Activated T-helper 1 cell treated with anti-CD3 and anti-CD28 coated beads, Interleukin-12 subunit alpha, Interleukin-12 subunit beta, Interleukin-2, Interleukin-4 antibody, amounts not matched to agents 30 ng/mL and 10 ng/mL and 1 ng/mL, durations not matched to agents 14 hours and 24 hours and 36 hours (primary cell): ENCODE measurements around the gene SCAANT1. TPM values are rescaled to one million over a fixed set of nuclear protein-coding genes. Genes with fewer than 3 reads are reported as not detected.
A peak's percentile ranks its signal among the peaks of the same experiment; 100 is the strongest.

Experiments used
- DNase-seq: peaks from one replicate; pipeline ENCODE4 v3.0.0; 2021; ENCODE audit warnings: low spot score
- H3K27ac Mint-ChIP-seq: one replicate; pipeline ENCODE4 v1.8.0; 2021; ENCODE audit warnings: mild to moderate bottlenecking, mixed read lengths
- H3K27me3 Mint-ChIP-seq: one replicate; pipeline ENCODE4 v1.8.0; 2022; ENCODE audit warnings: mild to moderate bottlenecking, moderate library complexity, mixed read lengths; ENCODE audit not compliant: insufficient read depth
- H3K36me3 Mint-ChIP-seq: one replicate; pipeline ENCODE4 v1.8.0; 2021; ENCODE audit warnings: low read depth, mixed read lengths
- H3K4me1 Mint-ChIP-seq: one replicate; pipeline ENCODE4 v1.8.0; 2021; ENCODE audit warnings: low read depth, mixed read lengths
- H3K4me3 Mint-ChIP-seq: one replicate; pipeline ENCODE4 v1.8.0; 2021; ENCODE audit warnings: mild to moderate bottlenecking, moderate library complexity, mixed read lengths
- H3K9me3 Mint-ChIP-seq: one replicate; pipeline ENCODE4 v1.8.0; 2021; ENCODE audit warnings: mixed read lengths
- intact Hi-C: fragments of 100-400 bp; cut with micrococcal nuclease; formaldehyde crosslinking; loops from one replicate; pipeline ENCODE4 v1.15.1; 2024
- total RNA-seq: library from RNA; stranded (reverse); gene quantifications from 2 replicates; pipeline ENCODE4 v1.2.3, GENCODE V29; 2022

Gene SCAANT1
- total RNA-seq, 1 donor from 2014 or later, result not detected

- intact Hi-C loops, result no loop called here
- Mint-ChIP-seq H3K4me3 (no peak overlapping the region), H3K27ac (no peak overlapping the region), H3K4me1 (peaks cover 40% of the 10 kb centered on the region), H3K9me3 (no peaks in the 10 kb centered on the region), H3K36me3 (peaks cover 38% of the 10 kb centered on the region), H3K27me3 (no peaks in the 10 kb centered on the region)
- DNase-seq, result no peak
Measured at GRCh38 chr3:63927422-63928280, 15.5 kb upstream of the SCAANT1 start.

- Mint-ChIP-seq H3K27me3 (no peaks in the 10 kb centered on the region), H3K4me1 (peaks cover 32% of the 10 kb centered on the region), H3K4me3 (no peak overlapping the region), H3K27ac (no peak overlapping the region), H3K36me3 (peaks cover 42% of the 10 kb centered on the region), H3K9me3 (no peaks in the 10 kb centered on the region)
- no peak for DNase-seq
- intact Hi-C loops, result no loop called here
Measured at GRCh38 chr3:63926309-63926708, 14.1 kb upstream of the SCAANT1 start.

GRCh38 chr3:63922491-63923199 lies 10.5 kb upstream of the SCAANT1 start:
- Mint-ChIP-seq H3K9me3 (no peaks in the 10 kb centered on the region), H3K36me3 (peaks cover 46% of the 10 kb centered on the region), H3K27ac (peak overlapping the region; percentile 6), H3K4me3 (no peak overlapping the region), H3K4me1 (peaks cover 53% of the 10 kb centered on the region), H3K27me3 (no peaks in the 10 kb centered on the region)
- no peak for DNase-seq
- intact Hi-C loops, result no loop called here

DNA sequence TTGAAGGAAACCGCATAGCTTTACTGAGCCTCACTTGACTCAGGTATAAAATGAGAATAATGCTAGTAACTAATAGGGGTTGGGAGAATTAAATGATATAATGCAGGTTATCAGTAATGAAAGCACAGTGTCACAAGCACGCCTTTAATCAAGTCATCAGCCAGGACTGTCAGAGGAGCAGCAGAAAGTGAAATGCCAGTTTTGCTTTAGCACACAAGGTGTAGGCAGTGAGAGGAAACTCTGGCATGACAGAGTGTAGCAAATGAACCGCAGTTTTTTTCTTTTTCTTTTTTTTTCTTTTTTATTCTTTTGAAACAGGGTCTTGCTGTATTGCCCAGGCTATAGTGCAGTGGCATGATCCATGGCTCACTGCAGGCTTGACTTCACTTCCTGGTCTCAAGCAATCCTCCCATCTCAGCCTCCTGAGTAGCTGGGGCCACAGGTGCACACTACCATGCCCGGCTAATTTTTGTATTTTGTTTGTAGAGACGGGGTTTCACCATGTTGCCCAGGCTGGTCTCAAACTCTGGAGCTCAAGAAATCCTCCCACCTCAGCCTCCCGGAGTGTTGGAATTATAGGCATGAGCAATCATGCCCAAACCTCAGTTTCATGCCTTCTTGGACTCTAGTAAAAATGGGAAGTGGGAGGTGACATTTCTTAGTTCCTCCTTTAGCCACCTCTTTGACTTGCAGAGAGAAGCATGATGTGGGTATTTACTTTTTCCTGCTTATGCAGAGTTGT lies 9.7 kb upstream of the SCAANT1 start:
- intact Hi-C loops, result no loop called here
- H3K27ac Mint-ChIP-seq, result no peak overlapping the region
- no peak overlapping the region for H3K4me3 Mint-ChIP-seq
- peaks cover 57% of the 10 kb centered on the region for H3K4me1 Mint-ChIP-seq
- H3K36me3 Mint-ChIP-seq, result peaks cover 47% of the 10 kb centered on the region
- DNase-seq, result no peak
- H3K27me3 Mint-ChIP-seq, result no peaks in the 10 kb centered on the region
- H3K9me3 Mint-ChIP-seq, result no peaks in the 10 kb centered on the region

GRCh38 chr3:63920001-63920400 lies 7.8 kb upstream of the SCAANT1 start:
- peaks cover 39% of the 10 kb centered on the region for H3K36me3 Mint-ChIP-seq
- H3K27me3 Mint-ChIP-seq, result no peaks in the 10 kb centered on the region
- no peak overlapping the region for H3K27ac Mint-ChIP-seq
- H3K4me1 Mint-ChIP-seq, result peaks cover 51% of the 10 kb centered on the region
- intact Hi-C loops, result no loop called here
- H3K9me3 Mint-ChIP-seq, result no peaks in the 10 kb centered on the region
- H3K4me3 Mint-ChIP-seq, result no peak overlapping the region
- no peak for DNase-seq

DNA sequence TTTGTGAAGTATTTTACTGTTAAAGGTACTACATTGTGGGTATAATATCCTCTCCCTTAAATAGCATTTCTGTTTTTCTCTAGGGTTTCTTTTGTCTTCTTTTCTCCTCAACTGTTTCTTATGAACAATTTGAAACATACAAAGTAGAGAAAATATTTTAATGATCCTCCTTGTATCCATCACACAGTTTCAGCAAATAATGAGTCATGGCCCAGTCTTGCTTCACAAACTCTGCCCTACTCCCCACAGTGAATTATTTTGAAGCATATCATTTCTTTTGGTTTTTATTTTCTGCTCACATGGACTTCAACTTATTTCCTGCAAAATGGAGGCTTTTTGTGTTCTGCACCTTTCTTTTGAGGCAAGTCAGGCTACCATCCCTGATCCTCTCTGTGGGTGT lies 6.1 kb upstream of the SCAANT1 start:
- Mint-ChIP-seq H3K27me3 (no peaks in the 10 kb centered on the region), H3K4me3 (no peak overlapping the region), H3K4me1 (peaks cover 55% of the 10 kb centered on the region), H3K9me3 (no peaks in the 10 kb centered on the region), H3K36me3 (peaks cover 36% of the 10 kb centered on the region), H3K27ac (no peak overlapping the region)
- intact Hi-C loops, result no loop called here
- no peak for DNase-seq

- Mint-ChIP-seq H3K36me3 (peaks cover 30% of the 10 kb centered on the region), H3K27ac (peak overlapping the region; percentile 76), H3K9me3 (no peaks in the 10 kb centered on the region), H3K4me1 (peaks cover 69% of the 10 kb centered on the region), H3K4me3 (peak overlapping the region; percentile 89), H3K27me3 (peaks cover 2% of the 10 kb centered on the region)
- intact Hi-C loops, result no loop called here
- no peak for DNase-seq
Measured at GRCh38 chr3:63914312-63914711, 2.1 kb upstream of the SCAANT1 start.

GRCh38 chr3:63912768-63913588 lies 795 bp upstream of the SCAANT1 start:
- peak overlapping the region; percentile 89 for H3K4me3 Mint-ChIP-seq
- no peaks in the 10 kb centered on the region for H3K9me3 Mint-ChIP-seq
- peak; percentile 15 for DNase-seq
- H3K36me3 Mint-ChIP-seq, result peaks cover 29% of the 10 kb centered on the region
- H3K4me1 Mint-ChIP-seq, result peaks cover 59% of the 10 kb centered on the region
- H3K27me3 Mint-ChIP-seq, result peaks cover 2% of the 10 kb centered on the region
- intact Hi-C loops, result loop anchor here (1.0 kb wide), 1 partner anchor 110 kb away; the partner anchor contains the start of gene PSMD6
- peak overlapping the region; percentile 94 for H3K27ac Mint-ChIP-seq

DNA sequence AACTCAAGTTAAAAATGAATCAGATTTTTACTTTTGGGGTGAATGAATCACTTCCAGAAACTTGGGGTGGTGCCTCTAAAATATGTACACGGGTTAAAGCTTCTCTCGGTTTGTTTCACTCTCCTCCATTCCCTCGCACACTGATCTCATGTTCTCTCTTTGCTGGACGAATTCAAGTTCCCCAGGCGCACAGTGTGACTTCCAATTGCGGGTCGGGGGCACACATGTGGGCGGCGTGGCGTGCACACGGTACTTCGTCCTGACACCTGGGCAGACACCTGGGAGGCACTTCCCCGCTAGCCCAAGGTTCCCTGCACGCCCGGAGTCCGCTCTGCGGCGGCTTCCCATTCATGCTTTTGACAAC lies 692 bp downstream of the SCAANT1 start:
- Mint-ChIP-seq H3K4me1 (peaks cover 50% of the 10 kb centered on the region), H3K27ac (peak overlapping the region; percentile 96), H3K27me3 (peaks cover 2% of the 10 kb centered on the region), H3K9me3 (no peaks in the 10 kb centered on the region), H3K4me3 (peak overlapping the region; percentile 92), H3K36me3 (peaks cover 18% of the 10 kb centered on the region)
- DNase-seq, result no peak
- intact Hi-C loops, result loop anchor here (1.0 to 2.0 kb wide), 4 partner anchors 23 to 82 kb away; no protein-coding TSS in a partner anchor

DNA sequence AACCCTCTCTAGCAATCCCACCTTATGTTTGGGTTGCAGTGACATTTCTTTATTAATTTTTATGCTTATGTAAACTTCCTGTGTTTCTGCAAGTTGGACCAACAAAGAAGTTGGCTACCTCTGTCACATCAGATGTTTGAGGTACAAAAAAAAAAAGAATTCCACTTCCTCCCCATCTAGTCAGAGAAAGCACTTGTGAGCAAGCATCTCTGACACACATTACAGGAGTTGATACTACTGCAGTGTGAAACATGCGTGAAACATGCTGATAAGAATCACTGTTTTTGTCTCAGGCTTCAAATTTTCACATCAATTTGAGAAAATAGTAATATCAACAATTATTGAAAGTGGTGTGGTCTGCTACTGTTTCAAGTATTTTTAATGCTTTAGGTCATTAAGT lies 1.3 kb downstream of the SCAANT1 start:
- Mint-ChIP-seq H3K4me1 (peaks cover 46% of the 10 kb centered on the region), H3K4me3 (peak overlapping the region; percentile 92), H3K9me3 (no peaks in the 10 kb centered on the region), H3K27me3 (peaks cover 2% of the 10 kb centered on the region), H3K36me3 (peaks cover 17% of the 10 kb centered on the region), H3K27ac (peak overlapping the region; percentile 96)
- intact Hi-C loops, result loop anchor here (1.0 to 2.0 kb wide), 5 partner anchors 11 to 82 kb away; no protein-coding TSS in a partner anchor
- peak; percentile 14 for DNase-seq

- Mint-ChIP-seq H3K36me3 (peaks cover 17% of the 10 kb centered on the region), H3K9me3 (no peaks in the 10 kb centered on the region), H3K27ac (no peak overlapping the region), H3K27me3 (peaks cover 2% of the 10 kb centered on the region), H3K4me3 (peak overlapping the region; percentile 22), H3K4me1 (peaks cover 45% of the 10 kb centered on the region)
- intact Hi-C loops, result loop anchor here (1.0 to 2.0 kb wide), 2 partner anchors 10 to 25 kb away; no protein-coding TSS in a partner anchor
- DNase-seq, result no peak
Measured at GRCh38 chr3:63910001-63910400, 2.2 kb downstream of the SCAANT1 start.

GRCh38 chr3:63909431-63909830 lies 2.8 kb downstream of the SCAANT1 start:
- H3K27ac Mint-ChIP-seq, result no peak overlapping the region
- H3K36me3 Mint-ChIP-seq, result peaks cover 14% of the 10 kb centered on the region
- intact Hi-C loops, result no loop called here
- H3K4me1 Mint-ChIP-seq, result peaks cover 44% of the 10 kb centered on the region
- no peaks in the 10 kb centered on the region for H3K9me3 Mint-ChIP-seq
- H3K27me3 Mint-ChIP-seq, result peaks cover 2% of the 10 kb centered on the region
- no peak for DNase-seq
- no peak overlapping the region for H3K4me3 Mint-ChIP-seq
